T-helper 9 cell (primary cell): ENCODE measurements around the gene DCAF8L2.
"Not testable (repeated sequence)": the region's sequence is repeated elsewhere in the genome, so short reads cannot be mapped to it uniquely, and the experiment has no call there.

Experiments used
- DNase-seq: peaks from one replicate; pipeline ENCODE4 v3.0.0-alpha.2; 2020
- total RNA-seq, 2 donors: gene quantifications; one replicate each; lab custom pipeline; 2026; lab: John Stamatoyannopoulos, UW

The DCAF8L2 gene
- total RNA-seq, result 0 reads per million in 2 donors

DNA sequence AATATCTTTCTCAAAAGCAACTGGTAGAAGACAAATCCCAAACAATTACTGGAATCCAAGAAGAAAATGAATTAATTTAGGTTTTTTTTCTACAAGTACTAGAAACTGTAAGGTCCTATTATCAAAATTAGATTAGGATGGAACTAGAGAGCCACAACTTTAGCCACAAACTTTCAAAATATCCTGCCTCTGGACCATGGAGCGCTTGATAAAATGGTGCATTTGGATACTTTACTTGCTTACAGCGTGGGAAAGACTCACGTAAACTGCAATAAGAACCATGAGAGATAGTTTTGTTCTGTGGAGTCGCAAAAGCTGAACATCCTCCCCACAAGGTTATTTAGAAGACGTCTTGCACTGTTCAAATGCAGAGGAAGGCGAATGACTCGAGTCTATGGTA lies at the start of gene DCAF8L2:
Gene DCAF8L2 (plus strand): TSS at position 301 of the 400 bp plus-strand sequence. CDS start 156,552 bp downstream, outside the sequence.
- DNase-seq, result no peak

DNA sequence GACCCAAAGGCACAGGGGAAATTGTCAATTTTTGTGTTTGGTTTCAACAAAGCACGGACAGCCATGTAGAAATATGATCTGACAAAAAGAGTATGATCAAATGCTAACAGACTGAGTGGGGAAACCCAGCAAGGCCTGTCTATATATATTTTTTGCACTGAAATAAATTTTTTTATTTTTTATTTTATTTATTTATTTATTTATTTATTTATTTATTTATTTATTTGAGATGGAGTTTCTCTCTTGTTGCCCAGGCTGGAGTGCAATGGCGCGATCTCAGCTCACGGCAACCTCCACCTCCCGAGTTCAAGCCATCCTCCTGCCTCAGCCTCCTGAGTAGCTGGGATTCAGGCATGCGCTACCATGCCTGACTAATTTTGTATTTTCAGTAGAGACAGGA lies 49.0 kb upstream of the DCAF8L2 start:
- DNase-seq, result not testable (repeated sequence)

DNA sequence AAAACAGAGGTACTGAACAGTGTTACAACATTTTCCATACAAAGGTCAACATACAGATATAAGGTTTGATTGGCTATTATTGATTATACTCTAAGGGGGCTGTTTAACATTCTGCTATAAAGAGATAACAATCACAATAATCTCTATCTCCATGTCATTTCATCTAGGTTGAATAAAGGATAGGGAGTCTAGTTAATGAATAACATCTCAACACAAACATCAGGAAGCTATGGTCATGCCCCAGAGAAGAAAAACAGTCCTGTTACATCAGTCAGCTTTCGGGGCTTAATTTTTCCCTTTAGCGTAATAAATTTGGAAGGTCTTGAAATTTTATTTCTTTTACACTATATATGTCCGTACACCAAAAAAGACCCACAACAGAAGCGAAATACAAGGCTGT lies 41.5 kb upstream of the DCAF8L2 start:
- no peak for DNase-seq

DNA sequence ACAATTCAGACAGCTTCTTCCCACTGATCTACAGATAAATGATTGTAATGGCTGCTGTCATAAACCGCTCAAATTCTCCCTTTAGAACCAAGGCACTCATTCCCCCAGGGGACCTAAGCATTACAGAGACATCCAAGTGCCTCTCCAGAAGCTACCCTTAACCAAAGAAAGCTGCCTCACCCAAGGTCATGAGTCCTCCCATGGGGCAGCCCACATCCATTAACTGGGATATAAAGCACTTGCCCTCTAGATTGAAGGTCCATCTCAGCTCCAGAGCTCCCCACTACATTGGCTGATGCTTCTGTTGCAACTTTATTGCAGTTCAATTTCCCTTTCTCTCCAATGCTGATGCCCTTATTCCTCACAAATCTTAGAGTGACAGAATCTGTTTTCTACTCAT lies 40.5 kb upstream of the DCAF8L2 start:
- DNase-seq, result no peak

DNA sequence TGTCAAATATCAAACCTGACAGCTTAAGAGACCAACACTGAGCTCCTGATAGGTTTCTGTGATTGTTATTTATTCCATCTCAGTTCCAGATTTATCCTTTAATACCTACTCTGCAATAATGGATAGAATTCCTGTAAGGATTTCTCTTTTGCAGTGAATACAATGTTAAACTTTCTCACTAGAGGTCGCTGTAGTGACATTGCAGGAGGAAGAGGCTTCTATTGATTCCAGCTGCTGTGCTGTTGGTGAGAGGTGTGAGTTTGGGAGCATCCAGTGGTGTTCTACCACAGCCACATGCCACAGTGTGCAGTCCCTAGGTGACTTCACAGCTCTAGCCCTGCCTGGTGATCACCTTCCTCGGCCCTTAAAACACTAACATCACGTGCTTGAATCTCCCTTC lies 34.6 kb upstream of the DCAF8L2 start:
- no peak for DNase-seq

DNA sequence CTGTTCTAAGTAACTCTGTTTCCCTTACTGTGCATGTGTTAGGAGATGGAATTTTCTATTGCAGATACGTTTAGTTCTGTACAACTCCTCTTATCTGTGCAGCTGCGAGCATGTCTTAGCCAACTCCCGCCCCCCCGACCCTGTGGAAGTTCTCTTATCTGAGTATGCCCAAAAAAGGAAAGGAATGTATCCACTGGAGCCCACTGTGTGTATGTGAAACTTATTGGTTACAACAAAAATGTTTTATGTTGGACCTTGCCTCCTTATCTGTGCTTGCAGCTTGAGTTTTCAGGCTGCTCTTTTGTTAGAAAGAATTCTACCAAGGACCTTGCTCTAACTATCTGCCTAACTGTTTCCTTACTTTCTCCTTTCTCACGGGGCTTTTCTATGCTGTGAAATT lies 24.2 kb upstream of the DCAF8L2 start:
- DNase-seq, result no peak

DNA sequence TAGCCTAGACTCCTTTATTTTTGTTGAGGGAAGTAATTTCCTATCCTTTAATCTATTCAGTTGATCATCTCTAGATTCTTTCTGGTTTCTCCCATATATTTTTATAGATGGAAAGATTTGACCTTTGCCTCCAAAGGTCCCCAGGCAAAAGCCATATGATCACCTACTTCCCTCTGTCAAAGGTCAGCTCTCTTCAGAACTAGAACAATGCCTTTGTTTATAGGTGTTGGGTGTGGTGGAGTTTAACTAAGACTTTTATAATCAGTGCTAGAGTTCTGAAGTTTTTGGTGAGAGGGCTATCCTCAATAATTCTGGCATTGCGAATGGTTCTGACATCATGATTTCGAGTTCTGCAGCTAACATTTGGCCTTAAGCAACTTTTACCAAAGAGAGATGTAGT lies 19.0 kb upstream of the DCAF8L2 start:
- no peak for DNase-seq

DNA sequence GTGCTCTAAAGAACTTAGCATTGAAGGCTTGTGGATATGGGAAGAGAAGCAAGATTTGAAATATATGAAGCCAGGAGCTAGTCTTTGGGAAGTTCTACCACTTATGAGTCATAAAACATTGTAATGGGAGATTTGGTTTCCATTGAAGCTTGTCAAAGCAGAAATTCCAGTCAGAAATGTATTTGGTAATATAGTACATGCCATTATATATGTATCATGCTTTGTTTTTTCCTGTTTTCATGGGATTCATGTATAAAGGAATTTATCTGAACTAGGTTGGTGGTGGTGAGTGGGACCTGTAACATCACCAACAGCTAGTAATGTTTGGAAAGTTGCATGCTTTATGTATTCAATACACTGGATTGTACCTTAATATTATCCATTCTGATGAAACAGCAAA lies 14.6 kb upstream of the DCAF8L2 start:
- no peak for DNase-seq

DNA sequence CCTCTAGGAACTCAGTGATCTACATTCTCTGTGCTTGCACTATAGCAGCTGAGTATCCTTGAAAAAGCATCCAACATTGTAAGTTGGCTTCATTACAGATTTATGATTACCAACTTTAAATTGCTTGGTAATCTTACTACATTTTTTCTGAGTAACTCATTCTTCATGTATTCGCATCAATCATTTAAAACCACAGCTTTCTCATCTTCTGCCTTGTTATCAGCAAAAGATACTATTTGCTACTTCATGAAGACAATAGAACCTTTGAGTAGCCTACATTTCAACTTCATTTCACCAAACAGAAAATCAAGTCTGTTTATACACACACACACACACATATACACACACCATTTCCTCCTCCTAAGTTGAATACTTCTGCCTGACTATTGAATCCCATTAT lies 6.2 kb upstream of the DCAF8L2 start:
- no peak for DNase-seq

DNA sequence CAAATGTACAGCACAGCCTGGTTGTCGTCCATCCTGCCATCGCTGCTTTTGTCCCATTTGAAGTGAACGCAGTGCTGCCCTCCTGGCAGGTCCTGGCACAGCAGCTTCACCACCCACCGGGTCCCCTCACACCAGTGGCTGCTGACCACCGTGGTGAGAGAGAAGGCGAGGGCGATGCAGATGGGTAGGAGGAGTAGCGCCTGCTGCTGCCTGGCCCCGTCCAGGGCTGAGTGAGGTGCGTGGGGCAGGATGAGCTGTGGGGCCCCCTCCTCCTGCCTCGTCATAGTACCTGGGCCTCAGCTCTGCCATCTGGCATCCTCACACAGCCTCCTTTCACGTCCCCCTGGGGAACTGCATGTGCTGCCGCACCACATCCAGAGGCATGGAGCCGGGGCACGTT lies 1.8 kb downstream of the DCAF8L2 start:
- no peak for DNase-seq

DNA sequence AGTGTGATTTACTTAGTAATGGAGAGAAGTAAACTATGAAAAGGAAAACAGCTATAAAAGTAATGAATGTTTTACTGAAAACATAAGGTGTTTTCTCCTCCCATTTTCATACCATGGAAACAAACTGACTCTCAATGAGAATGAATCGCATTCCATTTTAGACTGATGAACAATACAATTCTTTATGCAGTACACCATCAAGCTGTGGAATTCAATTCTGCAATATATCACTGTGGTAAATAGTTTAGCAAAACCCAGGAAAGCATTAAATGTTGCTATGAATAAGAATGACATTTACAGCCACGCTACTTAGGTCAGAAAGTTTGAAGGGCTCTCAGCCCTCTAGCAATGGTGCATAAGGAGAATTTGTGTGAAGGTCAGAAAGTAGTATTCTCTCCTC lies 7.4 kb downstream of the DCAF8L2 start:
- no peak for DNase-seq

DNA sequence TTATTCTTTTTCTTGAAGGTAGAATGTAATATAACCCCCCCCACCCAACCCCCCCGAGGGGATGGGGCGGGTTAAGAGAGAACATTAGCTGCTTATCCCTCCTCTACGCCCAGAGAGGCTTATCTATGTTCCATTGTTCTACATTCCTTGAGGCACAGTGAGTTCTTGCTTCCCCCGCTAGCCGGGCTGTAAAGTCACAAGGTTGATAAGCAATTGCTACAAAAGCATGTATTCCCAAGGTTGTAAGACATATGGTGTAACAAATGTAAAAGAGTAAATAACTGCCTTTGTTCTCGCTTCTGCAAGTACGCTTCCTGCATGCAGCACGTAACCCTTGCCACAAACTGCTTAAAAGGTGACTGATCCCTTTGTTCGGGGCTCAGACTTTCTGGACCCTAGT lies 8.2 kb downstream of the DCAF8L2 start:
- DNase-seq, result no peak

DNA sequence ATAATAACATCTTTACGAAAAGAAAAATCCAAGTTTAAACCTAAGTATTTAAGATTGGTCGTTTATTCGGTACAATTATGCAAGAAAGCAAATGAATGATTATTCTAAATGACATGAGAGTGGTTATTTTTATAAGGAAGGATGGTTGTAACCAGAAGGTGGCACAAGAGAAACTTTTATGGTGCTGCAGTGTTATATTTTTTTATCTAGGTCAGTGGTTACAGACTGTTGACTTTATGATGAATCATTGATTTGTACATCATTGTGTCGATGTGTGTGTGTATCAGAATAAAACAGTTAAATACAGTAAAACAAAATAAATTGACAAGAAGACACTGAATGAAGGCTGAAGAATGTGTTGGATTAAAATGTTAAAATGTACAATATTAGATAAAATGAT lies 9.8 kb downstream of the DCAF8L2 start:
- no peak for DNase-seq

DNA sequence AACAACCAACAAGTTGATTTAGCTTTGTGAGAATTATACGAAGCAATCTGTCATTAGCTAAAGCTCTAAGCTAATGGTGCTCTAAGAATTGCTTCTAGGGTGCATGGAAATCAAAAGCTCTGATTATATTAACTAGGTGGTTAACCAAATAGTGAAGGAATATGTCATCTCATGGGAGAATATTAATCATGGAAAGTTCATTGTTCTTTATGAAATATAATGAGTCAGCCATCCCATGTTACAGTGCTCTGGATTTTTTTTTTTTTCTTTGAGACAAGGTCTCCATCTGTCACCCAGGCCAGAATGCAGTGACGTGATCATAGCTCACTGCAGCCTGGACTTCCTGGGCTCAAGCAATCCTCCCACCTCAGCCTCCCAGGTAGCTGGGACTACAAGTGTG lies 10.5 kb downstream of the DCAF8L2 start:
- DNase-seq, result no peak

DNA sequence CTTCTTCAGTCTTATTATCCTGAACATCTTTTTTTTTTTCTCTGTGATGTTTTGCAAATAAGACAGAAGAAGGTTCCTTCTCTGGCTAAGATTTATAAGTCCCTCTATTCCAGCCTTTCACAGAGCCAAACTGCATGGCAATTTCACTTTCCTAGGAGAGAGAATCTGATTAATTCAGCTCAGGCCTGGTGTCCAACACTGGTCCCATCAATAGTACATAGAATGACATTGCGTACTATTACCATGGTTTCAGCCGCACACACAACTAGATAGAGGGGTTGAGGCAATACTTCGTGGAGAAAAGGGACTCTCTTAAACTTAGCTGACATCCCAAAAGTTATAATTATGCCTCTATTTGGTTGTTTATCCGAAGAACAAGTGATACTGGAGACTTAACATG lies 18.5 kb downstream of the DCAF8L2 start:
- no peak for DNase-seq

DNA sequence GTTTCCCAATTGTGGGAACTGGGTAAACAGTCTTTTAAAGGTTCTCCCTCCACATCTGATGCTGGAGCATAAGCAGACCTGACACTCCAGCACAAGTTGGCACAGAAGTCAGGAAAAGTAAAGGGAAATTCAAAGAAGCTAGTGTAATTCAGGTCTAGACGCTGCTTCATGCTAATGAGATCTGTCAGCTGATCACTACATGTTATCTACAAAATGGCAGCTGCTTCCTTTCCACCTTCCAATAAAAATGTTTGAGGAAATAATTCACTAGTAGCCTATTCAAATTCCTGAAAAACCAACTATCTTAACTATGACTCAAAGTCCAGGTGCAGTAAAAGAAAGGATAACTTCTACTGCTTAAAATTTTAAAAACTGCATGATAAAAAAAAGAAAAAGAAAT lies 29.3 kb downstream of the DCAF8L2 start:
- DNase-seq, result no peak

DNA sequence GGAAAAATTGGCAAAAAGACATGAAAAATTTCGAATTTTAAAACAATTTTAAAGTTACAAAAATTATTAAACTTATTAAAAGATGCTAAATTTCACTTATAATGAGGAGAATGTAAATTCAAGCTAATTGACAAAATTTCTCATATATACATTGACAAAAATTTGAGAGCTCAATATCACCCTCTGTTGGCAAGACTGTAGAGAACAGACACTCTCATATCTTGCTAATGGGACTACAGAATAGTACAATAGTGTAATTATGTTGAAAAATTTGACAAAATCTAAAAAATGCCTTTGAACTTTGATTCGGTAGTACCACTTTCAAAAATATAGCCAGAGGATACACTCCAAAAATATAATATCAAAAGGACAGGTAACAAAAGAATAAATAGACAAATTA lies 29.8 kb downstream of the DCAF8L2 start:
- no peak for DNase-seq

DNA sequence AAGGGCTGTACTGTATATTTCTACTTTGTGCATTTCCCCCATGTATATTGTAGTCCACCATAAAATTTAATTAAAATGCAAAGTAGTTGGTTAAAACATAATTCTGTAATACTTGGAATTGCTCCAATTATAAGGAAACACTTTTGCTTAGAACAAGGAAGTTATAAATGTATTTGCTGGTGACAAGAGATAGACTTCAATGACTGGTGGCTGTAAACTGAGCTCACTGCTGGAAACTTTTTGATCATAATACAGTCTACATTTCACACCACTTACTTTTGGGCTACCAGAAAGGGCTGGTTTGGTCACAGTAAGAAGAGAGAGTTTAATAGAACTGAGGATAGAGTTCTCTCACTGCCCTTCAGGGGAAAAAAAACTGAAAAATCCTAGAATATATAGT lies 32.7 kb downstream of the DCAF8L2 start:
- no peak for DNase-seq

DNA sequence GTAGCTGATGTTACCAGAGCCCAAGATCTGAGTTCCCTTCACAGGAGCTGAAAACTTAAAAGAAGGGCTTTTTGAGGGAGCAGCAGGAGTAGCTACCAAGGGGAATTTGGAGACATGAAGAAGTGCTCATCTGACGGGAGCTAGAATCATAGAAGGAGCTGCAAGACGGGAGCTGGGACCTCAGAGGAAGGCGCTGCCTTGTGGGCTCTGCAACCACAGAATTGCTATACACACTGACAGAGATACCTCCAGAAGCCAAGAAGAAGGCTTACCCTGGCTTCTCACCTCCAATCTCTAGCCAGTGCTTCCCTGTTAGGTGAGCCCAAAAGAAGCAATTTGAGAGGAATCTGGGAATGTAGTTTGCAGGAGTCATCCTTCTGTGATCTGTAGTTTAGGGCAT lies 35.9 kb downstream of the DCAF8L2 start:
- no peak for DNase-seq

DNA sequence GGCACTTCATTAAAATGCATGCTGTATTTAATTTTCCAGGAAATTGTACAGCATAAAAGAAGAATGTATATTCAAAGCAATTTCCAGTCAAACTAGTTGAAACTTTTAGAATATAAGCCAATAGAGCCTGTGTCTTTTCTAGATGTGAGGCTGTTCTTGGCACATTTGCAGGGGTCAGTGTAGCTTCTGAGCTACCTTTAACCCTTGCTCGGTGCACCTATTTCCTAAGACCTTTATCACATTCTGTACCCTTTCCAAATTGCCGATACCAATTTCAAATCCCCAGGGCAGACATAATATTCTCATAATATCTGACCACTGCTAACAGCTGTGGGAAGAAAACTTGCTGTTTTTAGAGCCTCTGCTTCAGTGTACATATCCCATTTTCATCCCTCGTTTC lies 43.2 kb downstream of the DCAF8L2 start:
- no peak for DNase-seq

DNA sequence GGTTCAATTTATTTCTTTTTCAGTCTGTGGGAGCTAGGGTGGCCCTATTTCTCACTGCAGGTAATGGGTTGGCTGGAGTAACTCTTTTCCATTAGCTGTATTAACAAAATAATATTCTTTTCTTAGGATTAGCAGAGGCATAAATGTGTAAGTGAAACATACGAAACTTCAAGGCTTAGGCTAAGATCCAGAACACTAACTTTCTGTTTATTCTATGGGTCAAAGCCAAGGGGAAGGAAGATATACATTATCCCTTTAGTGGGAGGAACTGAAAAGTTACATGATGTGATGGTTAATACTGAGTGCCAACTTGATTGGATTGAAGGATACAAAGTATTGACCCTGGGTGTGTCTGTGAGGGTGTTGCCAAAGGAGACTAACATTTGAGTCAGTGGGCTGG lies 66.4 kb downstream of the DCAF8L2 start:
- DNase-seq, result no peak

DNA sequence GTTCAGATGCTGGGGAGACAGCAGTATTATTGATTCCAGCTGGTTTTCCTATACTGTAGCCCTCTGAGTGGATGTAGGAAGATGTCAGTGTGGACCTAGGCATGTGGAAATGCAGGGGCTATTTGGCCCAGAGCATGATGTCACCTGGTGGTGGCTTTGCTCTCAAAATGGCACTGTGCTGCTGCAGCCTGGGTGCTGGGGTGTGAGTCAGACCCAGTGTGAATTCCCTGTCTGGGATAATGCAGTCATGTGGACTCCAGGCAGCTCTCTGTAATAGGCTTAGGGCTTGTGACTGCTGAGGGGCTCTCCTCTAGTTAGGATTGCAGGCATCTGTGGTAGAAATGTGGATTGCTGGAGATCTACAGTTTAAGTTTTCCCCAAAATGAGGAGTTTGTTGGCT lies 70.7 kb downstream of the DCAF8L2 start:
- no peak for DNase-seq

DNA sequence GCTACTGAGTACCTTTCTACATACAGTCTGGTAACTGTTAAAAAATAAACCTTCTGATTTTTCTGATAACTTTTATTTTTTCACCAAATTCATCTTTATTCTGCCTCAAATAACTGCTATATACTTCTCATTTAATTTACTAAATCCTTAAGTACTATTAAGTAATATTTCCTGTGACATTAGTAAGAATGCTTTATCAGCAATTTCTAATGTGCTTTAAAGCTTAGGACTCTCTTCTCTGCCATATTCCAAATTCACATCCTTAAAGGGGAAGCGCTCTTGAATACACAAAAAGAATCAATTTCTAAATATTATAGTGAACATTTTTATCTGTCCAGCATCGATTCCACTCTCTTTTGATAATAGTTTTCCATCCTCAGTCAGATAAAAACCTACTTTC lies 81.1 kb downstream of the DCAF8L2 start:
- DNase-seq, result no peak

DNA sequence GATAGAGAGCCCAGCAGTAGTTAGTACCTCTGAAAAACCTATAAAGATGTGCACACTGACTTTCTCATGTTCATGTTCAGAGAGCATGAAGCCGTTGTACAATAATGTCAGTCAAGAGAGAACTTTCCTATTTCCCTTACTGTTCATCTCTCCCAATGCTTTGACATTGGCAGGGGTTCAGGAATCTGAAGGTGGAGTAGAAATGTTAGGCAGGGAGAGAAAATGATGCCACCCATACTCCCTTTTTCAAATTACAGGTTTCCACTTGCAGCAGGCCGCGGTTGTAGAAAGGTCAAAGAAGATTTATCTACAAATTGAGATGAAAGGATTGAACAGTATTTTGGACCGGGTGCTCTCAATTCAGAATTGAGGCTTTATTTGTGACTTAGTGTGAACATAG lies 84.3 kb downstream of the DCAF8L2 start:
- no peak for DNase-seq

DNA sequence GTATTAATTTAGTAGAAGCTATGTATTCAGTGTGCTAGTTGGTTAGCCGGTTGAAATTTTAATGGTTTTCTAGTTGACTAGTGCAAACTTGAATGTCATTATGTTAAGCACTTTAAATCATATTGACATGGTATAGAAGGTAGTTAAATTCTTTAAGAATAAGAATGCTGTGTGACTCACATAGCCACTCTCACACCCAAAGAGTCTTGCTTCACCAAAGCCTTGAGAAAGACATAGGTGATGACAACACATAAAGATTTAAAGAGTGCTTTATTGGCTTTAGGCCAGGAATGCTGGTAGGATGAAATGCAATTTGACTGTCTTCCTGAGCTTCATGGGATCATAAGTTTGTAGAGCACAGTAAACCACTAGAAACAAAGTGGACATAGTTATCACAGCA lies 85.3 kb downstream of the DCAF8L2 start:
- DNase-seq, result no peak

DNA sequence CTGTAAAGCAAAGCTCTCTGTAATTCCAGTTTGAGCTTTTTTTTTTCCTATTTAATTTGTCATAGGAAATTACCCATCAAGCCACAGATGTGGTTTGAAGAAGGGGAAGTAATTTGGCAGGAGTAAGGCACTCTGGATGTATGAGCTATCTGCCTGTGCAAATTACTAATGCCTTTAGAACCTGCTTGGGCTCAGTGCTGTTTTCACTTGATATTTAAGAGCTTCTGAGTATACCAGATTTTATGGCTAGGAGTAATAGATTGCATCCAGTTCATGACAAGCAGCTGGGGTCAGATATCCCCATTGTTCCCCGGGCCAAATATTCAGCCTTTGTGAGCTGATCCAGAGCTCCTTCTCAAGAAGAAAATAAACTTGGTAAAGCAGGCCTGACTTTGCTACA lies 89.1 kb downstream of the DCAF8L2 start:
- DNase-seq, result no peak
